Suppressor macrophage (primary cell): ENCODE results near the gene MAPKAP1.

Source experiments
- DNase-seq, 4 experiments: peaks; one replicate each; pipeline ENCODE4 v3.0.0-alpha.2; 2020 to 2022

The MAPKAP1 gene

DNA sequence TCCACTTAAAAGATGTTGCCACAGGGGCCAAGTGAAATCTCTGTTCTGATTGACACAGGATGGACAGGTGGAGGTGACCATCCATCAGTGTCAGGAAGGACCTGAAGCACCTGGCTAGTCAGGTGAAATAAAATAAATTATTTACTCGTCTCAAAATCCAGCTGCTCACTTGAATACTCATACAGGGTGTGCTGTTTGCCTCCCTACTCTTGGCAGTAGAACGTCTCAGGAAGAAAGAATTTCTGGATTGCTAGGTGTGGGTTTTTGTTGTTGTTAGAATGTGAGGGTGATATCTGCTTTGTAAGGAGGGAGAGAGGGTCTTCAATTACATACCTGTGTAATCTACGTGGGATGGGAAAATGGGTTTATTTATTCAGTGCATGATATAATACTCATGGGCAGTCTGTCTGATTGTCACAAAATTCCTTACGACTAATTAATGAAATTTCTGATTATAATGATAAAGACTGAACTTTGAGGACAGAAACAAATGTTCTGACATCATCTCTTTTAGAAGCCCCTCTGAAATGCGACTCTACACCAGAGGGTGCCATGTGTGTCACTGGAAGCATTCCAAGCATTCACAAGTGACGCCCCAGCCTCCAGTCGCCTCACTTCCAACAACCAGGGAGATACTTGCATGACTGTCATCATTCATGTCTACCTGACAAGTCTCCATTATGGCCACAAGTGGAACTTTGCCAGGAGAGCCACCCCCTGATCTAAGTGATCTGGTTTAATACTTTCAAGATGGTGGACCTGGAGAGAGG lies 227.0 kb downstream of the MAPKAP1 start:
- DNase-seq: no peak

DNA sequence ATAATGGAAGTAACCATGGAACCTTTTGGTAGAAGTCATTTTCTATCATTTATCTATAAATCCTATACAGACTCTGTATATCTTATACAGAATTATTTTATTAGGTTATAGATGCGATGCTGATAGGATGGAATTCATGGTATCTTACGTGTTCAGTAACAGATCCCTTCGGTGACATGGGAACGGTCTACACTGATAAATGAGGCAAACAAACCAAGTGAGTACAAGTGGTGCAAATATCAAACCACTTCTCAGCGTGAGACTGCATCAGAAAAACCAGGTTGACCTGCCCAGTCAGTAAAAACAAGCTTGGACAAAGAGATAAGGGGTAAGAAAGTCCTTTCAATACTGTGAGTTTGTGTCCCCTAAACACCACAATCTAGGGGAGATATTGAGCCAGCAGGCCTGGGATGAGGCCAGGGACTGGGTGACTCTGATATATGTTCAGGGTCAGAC lies 229.9 kb downstream of the MAPKAP1 start:
- no peak for DNase-seq

DNA sequence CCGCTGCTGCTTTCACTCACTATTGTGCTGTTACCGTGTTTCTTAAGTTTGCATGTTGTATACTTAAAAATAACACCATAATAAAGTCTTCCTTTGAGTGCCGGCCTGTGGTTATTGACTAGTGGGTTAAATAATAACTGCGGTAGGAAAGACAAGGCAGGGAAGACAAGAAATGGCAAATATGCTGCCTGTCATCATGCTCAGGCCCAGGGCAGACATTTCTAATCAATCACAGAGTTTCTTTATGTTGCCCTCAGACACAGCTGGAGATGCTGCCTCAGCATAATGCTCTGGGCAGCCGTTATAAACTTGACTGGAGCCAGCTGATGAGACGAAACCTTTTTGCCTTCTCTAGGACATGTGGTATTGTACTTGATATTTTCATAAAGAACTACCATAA lies 230.4 kb downstream of the MAPKAP1 start:
- DNase-seq: no peak

DNA sequence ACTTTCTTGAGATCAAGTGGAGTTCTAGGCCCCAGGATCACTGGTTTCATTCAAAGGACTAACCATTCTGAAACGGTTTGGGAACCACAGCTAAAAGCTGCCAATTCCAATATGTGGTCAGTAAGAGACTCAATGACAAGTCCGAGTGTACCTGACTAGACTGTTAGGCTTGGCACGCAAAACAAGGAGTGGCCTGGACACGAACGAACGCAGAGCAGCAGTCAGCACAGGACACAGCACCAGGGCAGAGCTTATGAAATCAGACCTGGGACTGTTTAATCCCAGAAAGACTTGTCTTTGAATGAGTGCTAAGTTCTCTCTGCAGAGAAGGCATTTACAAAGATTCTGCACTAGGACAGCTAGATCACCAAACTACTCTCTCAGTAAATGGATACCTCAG lies 231.6 kb downstream of the MAPKAP1 start:
- no peak for DNase-seq

DNA sequence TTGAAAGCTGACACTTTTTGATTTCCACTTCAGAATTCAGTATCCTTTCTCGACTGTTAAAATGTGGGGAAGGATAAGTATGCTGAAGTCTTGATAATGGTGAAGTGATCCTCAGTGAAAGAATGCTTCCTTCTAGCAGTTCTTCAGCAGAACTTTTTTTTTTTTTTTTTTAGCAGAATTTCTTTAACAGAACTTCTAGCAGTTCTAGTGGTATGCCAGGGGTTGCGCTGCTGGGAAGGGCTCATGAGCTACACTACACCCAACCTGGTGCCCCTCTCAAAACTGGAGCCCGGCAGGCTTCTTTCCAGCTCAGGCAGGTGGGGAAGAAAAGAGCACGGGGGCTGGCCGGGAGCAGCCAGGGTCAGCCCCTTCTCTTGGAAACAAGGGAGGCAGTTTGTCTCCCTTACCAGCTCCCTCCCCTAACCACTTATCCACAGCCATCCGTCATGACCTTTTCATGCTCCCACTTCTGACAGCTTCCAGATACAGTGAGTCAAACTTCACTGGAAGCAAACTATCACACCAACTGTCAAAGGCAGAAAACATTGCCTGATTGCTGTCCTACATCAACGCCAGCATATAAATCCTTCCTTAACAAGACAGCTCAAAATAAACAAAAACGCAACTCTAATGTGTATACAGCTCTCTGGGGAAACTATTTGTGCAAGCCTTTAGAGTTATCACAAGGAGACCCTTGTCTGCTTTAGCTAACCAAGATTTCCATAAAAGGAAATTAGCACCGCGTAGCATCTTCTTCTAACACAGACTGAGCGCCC lies 233.9 kb downstream of the MAPKAP1 start:
- no peak for DNase-seq

DNA sequence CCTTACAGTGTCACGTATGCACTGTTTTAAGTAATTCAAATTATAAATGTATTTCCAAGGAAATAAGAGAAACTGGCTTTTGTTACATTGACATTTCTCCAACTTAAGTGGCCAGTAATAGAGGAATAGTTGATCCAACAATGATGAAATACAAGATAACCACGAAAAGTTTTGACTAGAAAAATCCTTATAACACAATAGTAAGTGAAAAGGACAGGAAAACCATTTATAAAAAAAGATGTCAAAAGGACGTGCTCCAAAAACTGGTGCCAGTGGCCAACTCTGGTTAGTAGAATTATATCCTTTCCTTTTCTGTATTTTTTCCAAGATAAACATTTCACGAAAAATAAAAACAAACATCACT lies 234.5 kb downstream of the MAPKAP1 start:
- no peak for DNase-seq

DNA sequence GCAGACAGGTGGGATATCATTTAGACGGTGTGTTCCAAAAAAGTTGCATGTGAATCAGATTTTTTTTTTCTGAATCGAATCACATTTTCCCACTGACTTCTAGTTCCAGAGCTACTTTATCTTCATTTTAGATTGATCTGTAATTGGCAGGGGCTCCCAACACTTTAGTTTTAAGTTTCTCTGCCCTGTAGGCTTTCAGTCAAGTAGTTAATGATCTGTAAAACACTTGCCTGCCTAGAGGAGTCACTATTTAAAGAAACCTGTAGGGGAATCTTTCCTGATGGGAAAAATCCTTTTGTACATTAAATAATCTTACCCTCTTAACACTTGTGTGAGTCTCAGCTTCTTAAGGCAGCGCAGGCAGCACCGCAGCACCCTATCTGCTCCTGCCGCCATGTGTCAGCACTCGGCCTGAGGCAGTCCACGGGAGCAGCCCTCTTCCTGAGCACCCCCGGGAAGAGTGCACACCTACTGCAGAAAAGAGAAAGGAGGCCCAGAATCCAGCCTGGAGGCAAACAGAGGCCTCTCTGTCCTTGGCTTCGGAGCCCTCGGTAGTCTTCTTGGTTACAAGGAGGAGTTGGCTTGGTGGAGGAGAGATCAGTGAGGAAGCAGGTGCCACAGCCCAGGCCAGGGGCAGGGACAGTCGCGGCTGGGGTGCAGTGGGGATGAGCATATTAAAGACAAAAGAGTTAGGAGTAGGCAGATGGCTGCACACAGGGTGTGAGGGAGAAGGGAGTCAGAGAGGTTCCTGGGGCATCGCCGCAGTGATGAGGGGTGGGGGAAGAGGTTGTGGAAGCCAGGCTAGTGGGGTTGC lies 236.0 kb downstream of the MAPKAP1 start:
- no peak for DNase-seq

DNA sequence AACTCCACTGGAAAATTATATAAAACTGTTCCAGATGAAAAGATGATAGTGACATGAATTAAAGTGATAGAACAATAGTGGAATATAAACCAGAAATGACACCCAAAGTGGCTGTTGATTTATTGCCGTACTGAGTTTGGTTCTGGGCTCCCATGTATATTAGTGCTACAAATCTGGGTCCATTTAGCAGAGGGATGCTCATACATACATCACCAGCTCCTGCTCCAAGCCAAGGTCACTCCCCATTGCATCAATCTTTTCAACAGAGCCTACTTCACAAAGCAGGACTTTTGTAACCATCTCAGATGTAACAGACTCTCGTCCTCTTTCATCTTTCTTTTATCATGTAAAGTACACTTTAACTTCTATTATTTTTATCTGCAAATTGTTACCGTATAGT lies 236.8 kb downstream of the MAPKAP1 start:
- DNase-seq: no peak

DNA sequence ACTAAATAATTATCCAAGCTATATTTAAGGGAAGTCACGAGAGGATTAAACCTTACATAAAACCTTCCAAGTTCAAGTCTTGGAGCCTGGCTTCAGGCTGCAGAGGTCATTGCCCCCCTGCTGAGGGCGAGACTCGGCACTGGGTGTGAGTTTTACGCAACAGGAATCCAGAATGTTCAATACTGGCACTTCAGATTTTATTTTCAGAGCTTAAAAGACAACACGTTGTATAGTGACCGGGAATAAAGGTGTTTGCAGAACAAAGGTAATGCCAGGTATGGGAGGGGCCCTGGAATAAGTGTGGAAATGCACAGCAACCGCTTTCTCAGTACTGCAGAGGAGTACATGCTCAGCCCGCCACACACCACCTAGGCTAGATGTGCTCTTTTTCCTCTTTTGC lies 238.4 kb downstream of the MAPKAP1 start:
- no peak for DNase-seq

DNA sequence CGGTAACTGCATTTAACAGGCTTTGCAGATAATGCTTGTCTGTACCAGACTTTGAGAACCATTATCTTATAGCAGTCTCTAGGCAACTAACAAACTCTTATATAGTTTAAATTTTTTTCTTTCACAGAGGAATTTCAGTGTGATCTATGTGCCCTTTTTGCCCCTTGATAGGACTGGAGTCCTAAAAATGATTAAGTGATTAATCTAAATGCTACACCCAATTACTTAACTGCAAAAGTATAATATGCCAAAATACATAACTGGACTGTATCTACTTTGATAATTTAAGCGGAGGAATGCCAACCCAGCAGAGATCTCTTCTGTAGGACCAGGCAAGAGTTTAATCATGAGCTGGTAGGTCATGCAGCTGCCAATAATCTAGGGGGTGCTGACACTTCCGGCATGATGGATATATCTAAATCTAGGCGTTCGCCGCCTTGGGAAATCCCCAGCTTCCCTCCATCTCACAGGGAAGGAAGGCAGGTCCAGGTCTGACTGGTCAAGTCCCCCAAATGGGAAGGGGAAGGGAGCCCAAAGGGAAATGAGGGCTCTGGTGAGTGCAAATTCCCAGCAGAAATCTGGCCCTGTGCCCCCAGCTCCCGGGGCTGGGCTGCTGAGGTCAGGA lies 239.8 kb downstream of the MAPKAP1 start:
- no peak for DNase-seq

DNA sequence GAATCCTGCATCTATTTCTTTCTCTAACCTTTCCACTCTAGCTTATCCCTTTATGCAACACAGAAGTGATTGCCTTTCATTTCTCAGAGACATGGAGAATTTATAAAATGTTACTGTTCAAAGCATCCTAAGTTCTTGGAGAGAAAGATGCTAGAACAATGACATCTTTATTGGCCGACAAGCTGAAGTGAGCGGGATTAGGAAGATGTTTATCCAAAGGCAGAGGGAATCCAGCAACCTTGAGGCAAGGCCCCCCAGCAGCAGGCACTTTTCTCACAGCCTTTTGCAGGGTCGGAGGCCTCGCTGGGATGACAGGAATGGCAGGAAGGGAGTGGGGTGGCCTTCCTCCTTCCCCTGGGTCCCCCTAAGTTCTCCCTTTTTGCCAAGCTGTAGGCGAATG lies 240.6 kb downstream of the MAPKAP1 start:
- DNase-seq: no peak

DNA sequence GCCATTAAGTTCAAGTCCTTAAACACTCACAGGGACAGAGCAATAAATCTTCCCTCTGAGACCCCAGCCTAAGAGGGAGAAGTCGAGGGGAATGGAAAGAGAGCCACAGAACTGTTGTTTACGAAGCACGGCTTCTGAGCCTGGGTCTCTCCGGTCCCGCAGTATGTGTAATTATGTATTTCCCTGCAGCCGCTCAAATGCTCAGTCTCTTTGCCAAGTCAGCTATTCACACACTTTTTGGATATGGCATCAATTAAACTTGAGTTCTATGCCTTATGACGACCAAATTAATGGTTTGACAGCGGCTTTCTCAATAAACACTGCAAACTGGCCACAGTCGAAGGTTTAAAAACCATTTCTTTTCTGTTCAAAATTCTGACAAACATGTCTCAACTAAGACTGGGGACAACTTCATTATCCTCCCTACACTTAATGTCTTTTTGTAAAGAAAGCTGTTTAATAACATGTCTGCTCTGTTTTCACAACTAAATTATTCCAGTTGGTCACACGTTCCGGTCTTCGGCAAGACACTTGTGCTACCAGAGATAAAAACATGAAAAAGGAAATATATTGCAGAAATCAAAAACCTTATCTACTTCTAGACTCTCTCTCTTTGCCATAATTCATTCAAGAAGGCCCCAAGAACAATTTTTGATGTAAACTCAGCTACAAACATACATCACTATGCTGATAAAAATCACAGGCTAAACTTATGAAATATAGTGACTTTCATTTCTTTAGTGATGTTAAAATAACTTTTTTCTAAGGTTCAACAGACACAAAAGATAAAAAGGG lies 242.2 kb downstream of the MAPKAP1 start:
- DNase-seq: no peak

DNA sequence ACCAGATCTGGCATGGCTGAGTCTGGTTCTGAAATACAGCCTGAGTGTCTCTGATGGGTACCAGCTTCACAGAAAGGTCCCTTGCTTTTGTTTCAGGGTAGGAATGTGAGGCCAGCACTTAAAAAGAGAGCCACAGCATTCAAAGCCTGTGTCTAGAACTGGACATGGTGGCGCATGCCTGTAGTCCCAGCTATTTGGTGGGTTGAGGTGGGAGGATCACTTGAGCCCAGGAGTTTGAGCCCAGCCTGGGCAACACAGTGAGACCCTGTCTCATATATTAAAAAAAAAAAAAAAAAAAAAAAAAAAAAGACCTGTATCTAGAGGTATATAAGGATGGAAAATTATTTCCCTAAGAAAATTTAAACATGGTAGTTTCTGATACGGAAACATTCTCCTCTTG lies 243.1 kb downstream of the MAPKAP1 start:
- DNase-seq: no peak

DNA sequence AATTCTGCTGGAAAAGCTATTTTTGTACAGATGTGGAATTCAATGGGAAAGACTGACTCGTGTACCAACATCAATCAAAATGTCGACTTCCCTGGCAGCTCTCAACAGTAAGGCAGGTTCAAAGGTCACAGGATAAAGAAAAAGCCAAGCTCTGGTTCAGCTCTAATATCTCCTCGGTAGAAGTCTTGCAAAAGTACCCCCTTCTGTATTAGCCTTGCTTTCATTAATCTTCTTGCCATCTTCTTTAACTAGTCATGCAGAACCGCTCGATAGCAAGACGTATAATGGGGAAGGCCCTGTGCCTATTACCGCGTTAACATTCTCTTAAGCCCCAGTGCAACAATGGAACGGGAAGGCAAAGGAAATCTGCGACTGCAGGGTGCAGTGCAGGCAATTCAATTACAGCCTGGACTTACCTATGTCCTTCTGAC lies 244.1 kb downstream of the MAPKAP1 start:
- DNase-seq: no peak

DNA sequence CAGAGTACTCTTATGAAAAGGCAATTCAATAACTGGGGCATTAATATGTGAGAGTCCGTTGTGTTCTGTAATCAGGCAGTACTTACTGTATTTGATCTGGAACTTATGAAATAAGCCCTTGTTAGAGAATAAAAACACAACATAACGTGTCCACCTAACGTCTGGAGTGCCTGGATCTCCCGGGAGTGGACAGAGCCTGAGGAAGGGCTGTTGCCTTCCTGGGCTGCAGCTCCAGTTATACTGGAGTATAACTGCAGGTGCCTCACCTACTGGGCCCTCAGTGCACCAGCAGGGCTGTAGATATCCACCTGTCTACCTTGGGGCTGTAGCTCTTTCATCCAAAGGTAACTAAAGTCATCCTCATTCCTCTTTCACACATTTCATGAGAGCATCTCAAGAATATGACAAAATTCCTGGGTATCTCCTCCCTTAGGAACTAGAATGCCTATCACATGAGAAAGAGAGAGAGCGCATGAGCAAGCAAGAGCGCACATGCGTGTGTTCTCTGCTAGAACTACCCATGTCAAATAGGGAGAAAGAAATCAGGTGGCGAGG lies 245.3 kb downstream of the MAPKAP1 start:
- DNase-seq: no peak

DNA sequence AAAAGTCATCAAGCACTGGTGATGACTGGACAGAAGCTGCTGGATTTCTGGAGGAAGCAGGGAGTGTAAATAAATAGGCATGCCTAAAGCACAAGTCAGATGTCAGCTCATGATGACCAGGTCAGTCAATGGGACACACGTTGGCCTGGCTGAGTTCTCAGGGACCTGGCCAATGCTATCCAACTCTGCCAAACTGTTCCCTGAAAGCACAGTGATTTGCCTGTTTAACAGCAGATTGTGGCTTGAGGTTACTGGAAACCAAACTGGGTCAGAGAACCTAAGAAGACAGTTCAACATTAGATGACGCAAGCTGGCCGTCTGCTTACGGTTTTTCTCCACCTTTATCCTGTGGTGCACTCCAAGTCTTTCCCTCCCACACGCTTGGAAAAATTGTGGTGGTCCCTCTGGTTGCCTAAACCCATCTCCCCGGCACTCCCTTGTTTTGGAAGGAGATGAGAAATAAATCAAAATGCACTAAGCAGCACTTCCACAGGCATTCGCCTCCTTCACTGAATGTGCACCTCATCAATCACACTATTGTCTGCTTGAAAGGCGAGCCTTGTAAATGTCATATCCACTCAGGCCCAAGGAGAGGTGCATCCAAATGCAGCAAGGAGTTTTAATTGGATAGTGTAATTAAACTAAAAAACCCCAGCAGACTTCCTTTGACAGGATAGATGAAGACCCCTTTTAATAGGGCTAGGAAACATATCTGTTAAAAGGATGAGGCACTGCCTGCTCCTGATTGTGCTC lies 245.9 kb downstream of the MAPKAP1 start:
- DNase-seq: no peak

DNA sequence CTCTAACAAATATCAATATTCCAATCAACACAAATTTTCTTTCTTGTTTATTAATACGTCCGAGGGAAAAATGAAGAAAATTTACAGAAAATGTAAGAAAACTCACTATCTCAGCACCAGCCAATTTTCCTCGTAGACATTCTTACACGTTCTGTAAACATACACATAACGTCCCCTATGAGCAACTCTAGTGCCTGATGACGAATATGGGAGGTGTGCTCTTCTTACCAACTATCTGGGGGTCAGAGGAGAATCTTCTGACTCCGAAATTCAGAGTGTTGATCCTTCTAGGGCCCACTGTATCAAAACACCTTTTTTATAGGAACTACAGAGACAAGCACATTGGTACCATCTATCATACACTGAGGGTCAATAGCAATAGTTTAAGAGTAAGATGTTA lies 246.7 kb downstream of the MAPKAP1 start:
- DNase-seq: no peak

DNA sequence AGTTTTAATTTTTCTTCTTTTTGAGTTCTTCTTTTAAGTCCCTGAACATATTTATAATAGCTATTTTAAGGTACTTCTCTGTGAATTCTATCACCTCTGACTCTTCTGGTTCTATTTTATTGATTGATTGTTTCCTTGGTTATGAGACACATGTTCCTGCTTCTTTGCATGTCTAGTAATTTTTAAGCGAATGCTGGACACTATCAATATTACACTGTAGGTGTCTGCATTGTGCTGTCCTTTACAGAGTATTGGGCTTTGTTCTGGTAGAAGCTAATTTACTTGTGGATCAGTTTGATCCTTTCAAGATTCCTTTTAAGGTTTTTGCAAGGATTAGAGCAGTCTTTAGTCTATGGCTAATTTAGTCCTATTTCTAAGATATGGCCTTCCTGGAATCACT lies 249.7 kb downstream of the MAPKAP1 start:
- DNase-seq: no peak

DNA sequence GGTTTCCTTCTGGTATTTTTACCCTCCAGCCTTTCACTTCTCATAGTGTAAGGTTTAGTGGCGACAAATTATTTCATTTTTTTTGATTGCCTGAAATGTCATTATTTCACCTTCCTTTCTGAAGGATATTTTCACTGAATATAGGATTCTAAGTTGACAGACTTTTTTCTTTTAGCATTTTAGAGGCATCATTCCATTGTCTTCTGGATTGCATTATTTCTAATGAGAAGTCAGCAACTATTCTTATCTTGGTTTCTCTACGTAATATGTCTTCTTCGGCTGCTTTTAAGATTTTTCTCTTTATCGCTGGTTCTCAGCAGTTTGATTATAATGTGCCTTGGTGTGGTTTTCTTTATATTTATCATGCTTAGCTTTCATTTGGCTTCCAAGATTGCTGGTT lies 251.1 kb downstream of the MAPKAP1 start:
- DNase-seq: no peak

DNA sequence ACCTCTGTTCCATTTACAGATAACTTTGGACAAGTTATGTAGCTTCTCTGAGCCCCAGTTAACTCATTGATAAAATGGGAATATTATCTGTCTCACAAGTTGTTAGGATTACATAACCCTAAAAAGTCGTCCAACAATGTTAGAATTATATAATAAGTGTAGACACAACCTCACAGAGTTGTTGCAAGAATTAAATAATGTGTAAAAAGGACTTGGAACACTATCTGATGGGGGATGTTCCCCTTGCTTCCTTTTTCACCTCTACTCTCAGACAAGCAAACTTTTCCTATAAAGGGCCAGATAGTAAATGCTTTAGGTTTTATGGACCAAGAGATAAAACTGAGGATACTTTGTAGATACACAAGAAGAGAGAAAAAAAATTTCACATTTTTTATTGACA lies 251.9 kb downstream of the MAPKAP1 start:
- no peak for DNase-seq
